ENCODE results near the gene NFATC4. TPM values are rescaled to one million over a fixed set of nuclear protein-coding genes. Genes with fewer than 3 reads are reported as not detected.

NFATC4 gene
- total RNA-seq, 2 donors from 2014 or later = 12.5 to 13.4 TPM

GRCh38 chr14:24377657-24378056 lies 9.7 kb downstream of the NFATC4 start:
- DNase-seq (ENCODE audit: low spot score) = no peak

DNA sequence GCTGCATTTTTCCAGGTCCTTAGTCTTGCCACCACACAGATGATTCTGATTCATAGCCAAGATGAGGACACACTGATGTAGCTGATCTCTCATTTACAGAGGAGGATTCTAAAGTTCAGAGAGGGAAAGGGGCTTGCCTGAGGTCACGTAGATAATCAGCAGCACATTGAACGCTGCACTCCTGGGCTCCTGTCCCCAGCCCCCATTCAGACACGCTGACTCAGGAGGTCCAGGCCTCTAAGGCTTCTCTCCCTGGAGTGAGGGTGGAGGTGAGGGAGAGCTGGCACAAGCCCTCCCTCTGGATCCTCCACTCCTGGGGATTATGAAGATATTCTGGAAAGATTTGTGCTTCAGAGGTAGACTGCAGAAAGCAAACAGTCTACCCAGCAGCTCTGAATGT lies 10.3 kb downstream of the NFATC4 start:
- TF ChIP-seq CTCF (IDR thresholded peaks at IDR 0.05) = no peak
- no peak for DNase-seq (ENCODE audit: low spot score)

More at GRCh38 chr14:24377657-24378056, 9.7 kb downstream of the NFATC4 start:
- H3K4me1 ChIP-seq = peaks cover 0 to 9% of the 10 kb centered on the region in 2 donors
- TF ChIP-seq CTCF (IDR thresholded peaks at IDR 0.05) = no peak
- H3K9me3 ChIP-seq = no peaks in the 10 kb centered on the region
- no peak overlapping the region for H3K27ac ChIP-seq
- H3K27me3 ChIP-seq = no peaks in the 10 kb centered on the region
- peaks cover 6% of the 10 kb centered on the region for H3K36me3 ChIP-seq
- H3K4me3 ChIP-seq = no peak overlapping the region

GRCh38 chr14:24378981-24379906 lies 11.3 kb downstream of the NFATC4 start:
- TF ChIP-seq CTCF (IDR thresholded peaks at IDR 0.05) = no peak
- no peaks in the 10 kb centered on the region for H3K27me3 ChIP-seq
- H3K4me1 ChIP-seq = peaks cover 0 to 9% of the 10 kb centered on the region in 2 donors
- H3K4me3 ChIP-seq = no peak overlapping the region
- H3K9me3 ChIP-seq = no peaks in the 10 kb centered on the region
- H3K36me3 ChIP-seq = no peaks in the 10 kb centered on the region
- H3K27ac ChIP-seq = no peak overlapping the region
- DNase-seq (ENCODE audit: low spot score) = no peak

More for the DNA sequence above, 10.3 kb downstream of the NFATC4 start:
- Histone ChIP-seq H3K36me3 (peaks cover 6% of the 10 kb centered on the region), H3K27me3 (no peaks in the 10 kb centered on the region), H3K9me3 (no peaks in the 10 kb centered on the region), H3K4me1 (peaks cover 0 to 9% of the 10 kb centered on the region in 2 donors), H3K4me3 (no peak overlapping the region), H3K27ac (no peak overlapping the region)

DNA sequence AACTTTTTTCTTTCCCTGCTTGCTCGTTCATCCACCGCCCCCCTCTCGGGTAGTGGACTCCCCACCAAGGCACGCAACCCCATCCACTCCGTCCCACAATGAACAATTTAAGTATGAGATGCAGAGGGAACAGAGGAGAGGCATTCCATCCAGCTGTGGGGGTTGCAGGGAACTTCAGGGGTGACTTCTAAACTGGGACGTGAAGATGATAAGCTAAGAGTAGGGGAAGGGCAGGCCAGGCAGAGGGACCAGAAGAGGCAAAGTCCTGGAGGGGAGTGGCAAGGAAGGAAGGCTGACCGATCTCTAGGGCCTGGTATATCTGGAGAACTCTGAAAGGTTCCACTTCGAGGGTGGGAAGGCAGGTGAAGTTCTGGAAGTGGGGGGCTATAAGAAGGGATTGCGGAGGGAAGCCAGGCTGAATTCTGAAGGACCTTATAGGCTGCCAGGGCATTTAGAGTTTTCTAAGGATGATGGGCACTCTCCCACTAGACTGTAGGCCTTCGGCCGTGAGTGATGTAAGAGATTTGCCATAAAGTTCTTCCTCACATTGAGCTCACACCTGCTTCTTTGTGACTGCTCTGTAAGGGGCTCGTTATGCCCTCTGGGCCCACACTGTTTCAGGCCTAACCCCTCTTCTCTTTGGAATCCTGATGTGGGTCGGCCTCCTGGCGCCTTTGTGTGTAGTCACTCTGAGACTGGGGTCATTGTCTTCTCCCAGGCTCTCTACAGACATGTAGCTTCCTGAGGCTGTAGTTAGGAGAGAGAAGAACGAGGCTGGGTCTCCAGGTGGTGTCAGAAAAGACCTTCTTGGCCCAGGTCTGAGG lies 12.1 kb downstream of the NFATC4 start:
- no peak for DNase-seq (ENCODE audit: low spot score)
- Histone ChIP-seq H3K9me3 (no peaks in the 10 kb centered on the region), H3K27me3 (no peaks in the 10 kb centered on the region), H3K36me3 (no peaks in the 10 kb centered on the region), H3K4me3 (no peak overlapping the region), H3K27ac (no peak overlapping the region), H3K4me1 (peaks cover 0 to 9% of the 10 kb centered on the region in 2 donors)
- no peak for TF ChIP-seq CTCF (IDR thresholded peaks at IDR 0.05)

DNA sequence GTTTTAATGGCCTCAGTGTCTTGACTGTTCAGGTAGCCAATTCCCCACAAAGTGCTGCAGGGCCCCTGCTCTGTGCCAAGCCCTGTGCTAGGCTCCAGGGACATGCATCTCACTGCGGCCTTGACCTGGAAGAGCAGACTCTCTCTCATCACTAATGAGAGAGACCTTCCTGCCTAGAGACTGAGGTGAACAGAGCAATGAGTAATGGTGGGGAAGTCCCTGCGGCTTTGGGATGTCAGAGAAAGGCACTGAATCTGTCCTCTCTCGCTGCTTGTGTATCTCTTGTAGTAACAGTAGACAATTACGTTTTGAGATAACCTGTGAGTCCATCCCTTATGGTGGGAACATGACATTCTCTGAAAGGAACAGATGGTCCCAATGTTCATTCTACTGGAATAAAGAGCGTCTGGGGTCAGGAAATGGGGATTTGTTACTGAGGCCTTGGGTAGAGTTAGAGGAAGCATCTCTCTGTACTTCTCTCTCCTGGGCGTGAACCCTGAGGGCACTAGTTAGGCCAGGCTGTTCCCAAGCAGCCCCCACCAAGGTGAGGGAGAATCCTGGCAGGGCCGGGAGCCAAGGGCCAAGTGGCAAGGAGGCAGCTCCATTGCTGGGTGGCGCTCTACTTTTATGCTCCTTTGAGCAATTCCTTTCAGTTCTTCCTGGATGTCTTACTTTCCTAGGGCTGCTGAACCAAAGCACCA lies 13.5 kb downstream of the NFATC4 start:
- Histone ChIP-seq H3K9me3 (no peaks in the 10 kb centered on the region), H3K27me3 (no peaks in the 10 kb centered on the region), H3K27ac (no peak overlapping the region), H3K36me3 (no peaks in the 10 kb centered on the region), H3K4me3 (no peak overlapping the region), H3K4me1 (peaks cover 0 to 4% of the 10 kb centered on the region in 2 donors)
- no peak for DNase-seq (ENCODE audit: low spot score)
- no peak for TF ChIP-seq CTCF (IDR thresholded peaks at IDR 0.05)

Data from right atrium auricular region (tissue), 2 donors.